GM12874 (cell line): Measurements from ENCODE around the gene SEL1L.

ENCODE experiments used
- CTCF ChIP-seq: IDR thresholded peaks from 2 replicates; pipeline ENCODE4 v1.5.1; 2011; ENCODE audit warnings: low read depth, mild to moderate bottlenecking, control low read depth, low read length, moderate library complexity; ENCODE audit not compliant: insufficient read depth

Gene SEL1L

GRCh38 chr14:81427348-81428058 lies 106.2 kb downstream of the SEL1L start:
- TF ChIP-seq CTCF, result no peak

- TF ChIP-seq CTCF, result no peak
Measured at GRCh38 chr14:81423504-81423903, 110.1 kb downstream of the SEL1L start.
